GDM1 (cell line): Measurements from ENCODE around the gene ADAMTS6.

Source experiments
- DNase-seq: peaks from one replicate; lab custom pipeline; 2025; lab: John Stamatoyannopoulos, UW

The ADAMTS6 gene

GRCh38 chr5:65103756-65104440 is 377.8 kb downstream of the ADAMTS6 start:
- DNase-seq: no peak

- peak; percentile 34 for DNase-seq
Observed at GRCh38 chr5:65102976-65103711, 378.6 kb downstream of the ADAMTS6 start.

DNA sequence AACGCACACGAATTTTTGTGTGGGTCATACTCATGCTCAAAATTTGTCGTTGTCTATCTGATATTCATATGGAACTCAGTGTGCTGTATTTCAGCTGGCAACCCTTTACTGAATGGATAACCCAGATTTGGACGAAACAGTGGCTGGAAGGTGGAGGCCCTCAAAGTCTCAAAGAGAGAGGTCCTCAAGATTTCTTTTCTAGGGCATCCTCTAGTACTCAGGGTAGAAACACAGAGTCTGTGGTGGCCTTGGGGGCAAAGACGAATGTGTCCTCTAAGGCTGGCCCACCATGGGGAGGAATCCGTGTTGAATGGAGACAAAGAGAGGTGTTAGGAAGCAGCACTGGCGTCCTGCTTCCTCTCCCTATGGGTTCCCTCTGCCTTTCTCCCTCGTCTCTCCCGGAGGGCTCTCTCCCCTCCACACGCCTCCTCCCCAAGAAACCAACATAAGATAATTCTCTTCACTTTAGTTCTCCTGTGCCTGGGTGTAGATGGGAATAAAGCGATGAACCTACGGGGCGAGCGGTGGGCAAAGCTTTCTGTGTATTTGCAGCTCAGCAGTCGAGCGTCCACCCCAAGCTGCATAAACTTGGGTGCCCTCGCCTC is 379.2 kb downstream of the ADAMTS6 start:
- no peak for DNase-seq

GRCh38 chr5:65101632-65102100 is 380.1 kb downstream of the ADAMTS6 start:
- DNase-seq: no peak

DNA sequence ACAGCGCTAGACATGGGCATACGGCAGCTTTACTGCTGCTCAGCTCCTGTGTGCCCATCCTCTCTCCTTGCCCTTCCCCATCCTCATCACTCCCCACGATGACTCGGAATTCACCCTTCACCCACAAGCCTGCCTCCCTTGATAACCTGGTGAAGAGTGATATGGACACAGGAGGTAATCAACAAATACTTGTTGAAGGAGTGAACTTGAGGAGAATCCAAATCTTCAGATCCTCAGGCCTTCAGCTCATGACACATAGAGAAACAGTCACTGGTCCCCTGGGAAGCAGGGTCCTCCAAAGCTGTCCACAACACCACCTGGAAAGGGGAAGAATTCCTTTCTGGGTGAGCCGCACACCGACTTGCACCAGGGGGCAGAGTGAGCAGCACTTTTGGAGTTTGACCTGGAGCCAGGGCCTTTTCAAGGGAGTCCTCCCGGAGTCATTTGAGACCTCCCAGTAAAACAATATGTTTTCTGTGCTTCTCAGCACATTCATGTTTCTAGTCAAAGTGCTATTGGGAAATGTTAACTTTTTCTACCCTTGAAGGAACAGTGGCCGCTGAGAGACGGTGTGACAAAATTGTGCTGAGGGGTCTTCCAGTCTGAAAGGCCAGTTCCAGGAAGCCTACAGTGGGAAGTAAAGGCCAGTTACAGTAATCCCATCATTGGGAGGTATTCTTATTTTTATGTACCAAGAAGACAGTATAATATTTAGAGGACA is 380.6 kb downstream of the ADAMTS6 start:
- DNase-seq: peak; percentile 34
